Measurements from ENCODE around the gene IKZF5. TPM values are rescaled to one million over a fixed set of nuclear protein-coding genes. Genes with fewer than 3 reads are reported as not detected.
A peak's percentile ranks its signal among the peaks of the same experiment; 100 is the strongest.

The IKZF5 gene
- total RNA-seq, 2 experiments from 2014 or later: 14.5 to 14.8 TPM

GRCh38 chr10:123011987-123012386 lies 3.4 kb upstream of the IKZF5 start:
- POLR2A ChIA-PET: interaction anchor here (1.3 kb wide), 1 partner anchor 22 kb away, joined by 3 read pairs; no protein-coding TSS in a partner anchor
- no peaks in the 10 kb centered on the region for H3K27me3 Mint-ChIP-seq
- intact Hi-C loops (cut with micrococcal nuclease): no loop called here

GRCh38 chr10:123009105-123009820 lies 668 bp upstream of the IKZF5 start:
- H3K27ac Mint-ChIP-seq: peak overlapping the region; percentile 96
- ChIA-PET CTCF (interaction anchor here (0.7 to 2.1 kb wide), 3 partner anchors 12 to 34 kb away, joined by 4 to 8 read pairs (median 5); partner anchors contain the start of gene PSTK), POLR2A (interaction anchor here (1.4 to 5.2 kb wide), 2 partner anchors 29 to 56 kb away, joined by 5 to 34 read pairs; partner anchors contain the start of genes C10orf88 and PSTK)
- no peaks in the 10 kb centered on the region for H3K27me3 Mint-ChIP-seq
- intact Hi-C loops (cut with micrococcal nuclease): loop anchor here (2.0 to 10.0 kb wide), 2 partner anchors 634 to 1080 kb away; partner anchors contain the start of genes ATE1 and PLEKHA1
- no peaks in the 10 kb centered on the region for H3K9me3 Mint-ChIP-seq
- DNase-seq: peak; percentile 33
- H3K4me1 Mint-ChIP-seq (ENCODE audit: low read depth): peaks cover 44% of the 10 kb centered on the region
- peak overlapping the region; percentile 99 for H3K4me3 Mint-ChIP-seq
- peaks cover 14% of the 10 kb centered on the region for H3K36me3 Mint-ChIP-seq

More at GRCh38 chr10:123011987-123012386, 3.4 kb upstream of the IKZF5 start:
- Mint-ChIP-seq H3K27ac (no peak overlapping the region), H3K4me1 (ENCODE audit: low read depth) (peaks cover 23% of the 10 kb centered on the region), H3K9me3 (no peaks in the 10 kb centered on the region), H3K4me3 (no peak overlapping the region), H3K36me3 (peaks cover 14% of the 10 kb centered on the region)
- no peak for DNase-seq
- CTCF ChIA-PET: interaction anchor here (0.6 kb wide), 1 partner anchor 9 kb away, joined by 3 read pairs; no protein-coding TSS in a partner anchor

GRCh38 chr10:123007558-123008354 lies 839 bp downstream of the IKZF5 start:
- H3K36me3 Mint-ChIP-seq: peaks cover 14% of the 10 kb centered on the region
- intact Hi-C loops (cut with micrococcal nuclease): loop anchor here (1.0 to 10.0 kb wide), 7 partner anchors 7 to 1079 kb away; partner anchors contain the start of genes ATE1, BUB3, C10orf88 and FAM24B
- peaks cover 47% of the 10 kb centered on the region for H3K4me1 Mint-ChIP-seq (ENCODE audit: low read depth)
- H3K27me3 Mint-ChIP-seq: no peaks in the 10 kb centered on the region
- no peaks in the 10 kb centered on the region for H3K9me3 Mint-ChIP-seq
- POLR2A ChIA-PET: interaction anchor here (0.7 to 5.2 kb wide), 5 partner anchors 9 to 54 kb away, joined by 3 to 34 read pairs (median 4); partner anchors contain the start of genes C10orf88 and PSTK
- H3K27ac Mint-ChIP-seq: peak overlapping the region; percentile 96
- CTCF ChIA-PET: interaction anchor here (0.7 to 2.2 kb wide), 7 partner anchors 10 to 1381 kb away, joined by 3 to 13 read pairs (median 4); partner anchors contain the start of genes BUB3 and PSTK
- DNase-seq: peak; percentile 63
- peak overlapping the region; percentile 99 for H3K4me3 Mint-ChIP-seq

- peaks cover 59% of the 10 kb centered on the region for H3K4me1 Mint-ChIP-seq (ENCODE audit: low read depth)
- ChIA-PET CTCF (interaction anchor here (1.9 kb wide), 1 partner anchor 25 kb away, joined by 4 read pairs; the partner anchor contains the start of gene PSTK), POLR2A (no interaction called here)
- no peak overlapping the region for H3K4me3 Mint-ChIP-seq
- no peaks in the 10 kb centered on the region for H3K9me3 Mint-ChIP-seq
- peaks cover 9% of the 10 kb centered on the region for H3K36me3 Mint-ChIP-seq
- DNase-seq: no peak
- intact Hi-C loops (cut with micrococcal nuclease): loop anchor here (10.0 kb wide), 1 partner anchor 629 kb away; the partner anchor contains the start of gene PLEKHA1
- no peaks in the 10 kb centered on the region for H3K27me3 Mint-ChIP-seq
- no peak overlapping the region for H3K27ac Mint-ChIP-seq
These were observed 4.3 kb downstream of the IKZF5 start for GRCh38 chr10:123004298-123004697.

- no peak for DNase-seq
- Mint-ChIP-seq H3K9me3 (no peaks in the 10 kb centered on the region), H3K4me3 (no peak overlapping the region), H3K36me3 (peaks cover 4% of the 10 kb centered on the region), H3K27ac (no peak overlapping the region), H3K27me3 (no peaks in the 10 kb centered on the region), H3K4me1 (ENCODE audit: low read depth) (peaks cover 45% of the 10 kb centered on the region)
- intact Hi-C loops (cut with micrococcal nuclease): loop anchor here (10.0 kb wide), 1 partner anchor 627 kb away; the partner anchor contains the start of gene PLEKHA1
- ChIA-PET CTCF (no interaction called here), POLR2A (no interaction called here)
These were observed 7.2 kb downstream of the IKZF5 start for GRCh38 chr10:123001370-123001769.

GRCh38 chr10:123000155-123000554 lies 8.4 kb downstream of the IKZF5 start:
- H3K36me3 Mint-ChIP-seq: peaks cover 8% of the 10 kb centered on the region

GRCh38 chr10:122999347-122999746 lies 9.2 kb downstream of the IKZF5 start:
- Mint-ChIP-seq H3K27me3 (no peaks in the 10 kb centered on the region), H3K4me3 (no peak overlapping the region), H3K36me3 (peaks cover 11% of the 10 kb centered on the region), H3K4me1 (ENCODE audit: low read depth) (peaks cover 30% of the 10 kb centered on the region), H3K27ac (peak overlapping the region; percentile 50), H3K9me3 (no peaks in the 10 kb centered on the region)
- POLR2A ChIA-PET: interaction anchor here (0.7 to 0.9 kb wide), 2 partner anchors 8 kb away, joined by 3 read pairs; no protein-coding TSS in a partner anchor
- DNase-seq: no peak
- CTCF ChIA-PET: interaction anchor here (0.6 to 0.9 kb wide), 2 partner anchors 14 to 633 kb away, joined by 3 read pairs; no protein-coding TSS in a partner anchor
- intact Hi-C loops (cut with micrococcal nuclease): no loop called here

More at GRCh38 chr10:123000155-123000554, 8.4 kb downstream of the IKZF5 start:
- intact Hi-C loops (cut with micrococcal nuclease): loop anchor here (1.0 to 10.0 kb wide), 2 partner anchors 8 to 625 kb away; partner anchors contain the start of genes IKZF5 and PLEKHA1
- H3K9me3 Mint-ChIP-seq: no peaks in the 10 kb centered on the region
- H3K4me3 Mint-ChIP-seq: no peak overlapping the region
- DNase-seq: no peak
- peaks cover 35% of the 10 kb centered on the region for H3K4me1 Mint-ChIP-seq (ENCODE audit: low read depth)
- CTCF ChIA-PET: no interaction called here
- H3K27me3 Mint-ChIP-seq: no peaks in the 10 kb centered on the region
- H3K27ac Mint-ChIP-seq: peak overlapping the region; percentile 66
- POLR2A ChIA-PET: interaction anchor here (0.7 to 0.8 kb wide), 2 partner anchors 9 to 18 kb away, joined by 3 read pairs; no protein-coding TSS in a partner anchor

- Mint-ChIP-seq H3K4me3 (no peak overlapping the region), H3K4me1 (ENCODE audit: low read depth) (peaks cover 28% of the 10 kb centered on the region), H3K27ac (no peak overlapping the region), H3K9me3 (no peaks in the 10 kb centered on the region), H3K27me3 (no peaks in the 10 kb centered on the region), H3K36me3 (peaks cover 15% of the 10 kb centered on the region)
- POLR2A ChIA-PET: interaction anchor here (0.9 kb wide), 1 partner anchor 9 kb away, joined by 3 read pairs; no protein-coding TSS in a partner anchor
- intact Hi-C loops (cut with micrococcal nuclease): no loop called here
- CTCF ChIA-PET: interaction anchor here (0.9 kb wide), 1 partner anchor 14 kb away, joined by 3 read pairs; no protein-coding TSS in a partner anchor
- no peak for DNase-seq
These were observed 9.7 kb downstream of the IKZF5 start for GRCh38 chr10:122998934-122999333.

GRCh38 chr10:122998360-122998917 lies 10.2 kb downstream of the IKZF5 start:
- no peak for DNase-seq
- H3K4me3 Mint-ChIP-seq: no peak overlapping the region
- peaks cover 26% of the 10 kb centered on the region for H3K4me1 Mint-ChIP-seq (ENCODE audit: low read depth)
- no peaks in the 10 kb centered on the region for H3K27me3 Mint-ChIP-seq
- H3K9me3 Mint-ChIP-seq: no peaks in the 10 kb centered on the region
- ChIA-PET CTCF (interaction anchor here (1.0 to 1.4 kb wide), 2 partner anchors 9 to 18 kb away, joined by 3 read pairs; no protein-coding TSS in a partner anchor), POLR2A (interaction anchor here (0.9 kb wide), 1 partner anchor 9 kb away, joined by 3 read pairs; no protein-coding TSS in a partner anchor)
- H3K36me3 Mint-ChIP-seq: peaks cover 17% of the 10 kb centered on the region
- peak overlapping the region; percentile 3 for H3K27ac Mint-ChIP-seq
- intact Hi-C loops (cut with micrococcal nuclease): no loop called here

GRCh38 chr10:122997864-122998263 lies 10.7 kb downstream of the IKZF5 start:
- H3K4me1 Mint-ChIP-seq (ENCODE audit: low read depth): peaks cover 26% of the 10 kb centered on the region

GRCh38 chr10:122995936-122996335 lies 12.7 kb downstream of the IKZF5 start:
- ChIA-PET POLR2A (no interaction called here), CTCF (interaction anchor here (1.7 kb wide), 1 partner anchor 15 kb away, joined by 5 read pairs; no protein-coding TSS in a partner anchor)
- no peak for DNase-seq
- peaks cover 13% of the 10 kb centered on the region for H3K36me3 Mint-ChIP-seq
- H3K9me3 Mint-ChIP-seq: no peaks in the 10 kb centered on the region
- no peak overlapping the region for H3K4me3 Mint-ChIP-seq
- intact Hi-C loops (cut with micrococcal nuclease): no loop called here
- H3K27ac Mint-ChIP-seq: no peak overlapping the region
- peaks cover 17% of the 10 kb centered on the region for H3K4me1 Mint-ChIP-seq (ENCODE audit: low read depth)
- H3K27me3 Mint-ChIP-seq: no peaks in the 10 kb centered on the region

More at GRCh38 chr10:122997864-122998263, 10.7 kb downstream of the IKZF5 start:
- intact Hi-C loops (cut with micrococcal nuclease): no loop called here
- Mint-ChIP-seq H3K4me3 (no peak overlapping the region), H3K9me3 (no peaks in the 10 kb centered on the region), H3K36me3 (peaks cover 17% of the 10 kb centered on the region), H3K27ac (peak overlapping the region; percentile 3), H3K27me3 (no peaks in the 10 kb centered on the region)
- ChIA-PET CTCF (interaction anchor here (1.0 to 1.4 kb wide), 2 partner anchors 10 to 17 kb away, joined by 3 read pairs; no protein-coding TSS in a partner anchor), POLR2A (no interaction called here)
- no peak for DNase-seq

Measured in activated CD4-positive, alpha-beta memory T cell treated with anti-CD3 and anti-CD28 coated beads for 36 hours (primary cell).